ENCODE measurements around the gene TMEM59L. TPM values are rescaled to one million over a fixed set of nuclear protein-coding genes. Genes with fewer than 3 reads are reported as not detected.

TMEM59L gene
- total and polyA plus RNA-seq, 10 of the 15 experiments (the other 5 are each of a cell fraction or from before 2014, with no cell fraction given): 0.06 TPM; not detected in 9

GRCh38 chr19:18610556-18611326, 1.9 kb upstream of the TMEM59L start (continued):
- TF ChIP-seq NKRF (conservative IDR thresholded peaks at IDR 0.05): no peak
- peak; percentile 94; the same call in 1 of the 2 replicates for TF ChIP-seq EZH2 (IDR thresholded peaks at IDR 0.05; ENCODE audit: borderline replicate concordance, control insufficient read depth, low read depth, low read length)
- peak; percentile 85 for TF ChIP-seq SUZ12 (IDR thresholded peaks at IDR 0.05; ENCODE audit: unreplicated experiment)

- Histone ChIP-seq H3K4me2 (ENCODE audit: control insufficient read depth, insufficient read depth) (no peak overlapping the region), H3K36me3 (ENCODE audit: control insufficient read depth in 2 of 2, insufficient read depth in 2 of 2, low read length in 1 of 2) (no peaks in the 10 kb centered on the region), H4K20me1 (ENCODE audit: control insufficient read depth, insufficient read depth) (peaks cover 2% of the 10 kb centered on the region; the same call in 1 of the 2 replicates), H3K4me3 (no peak overlapping the region), H3K79me2 (ENCODE audit: control insufficient read depth, insufficient read depth, low read length) (no peaks in the 10 kb centered on the region), H3K27me3 (replicated peaks in 1 of 2; ENCODE audit: control insufficient read depth in 2 of 2, insufficient read depth in 2 of 2, low read length in 1 of 2) (peaks cover 25 to 27% of the 10 kb centered on the region in 2 experiments), H3K9ac (ENCODE audit: control insufficient read depth, insufficient read depth, low read length) (no peak overlapping the region), H3K9me3 (replicated peaks; ENCODE audit: control insufficient read depth, insufficient read depth, low read length) (no peaks in the 10 kb centered on the region), H2AFZ (ENCODE audit: control insufficient read depth, low read depth, low read length) (no peak overlapping the region), H3K4me1 (ENCODE audit: control insufficient read depth, insufficient read depth, low read length) (no peaks in the 10 kb centered on the region), H3K27ac (ENCODE audit: control insufficient read depth, insufficient read depth) (no peak overlapping the region)
- WGBS (ENCODE audit: insufficient coverage, insufficient replicate concordance, low lambda C conversion rate, missing lambda C conversion rate): 8% methylated on average over 32 of the region's 62 CpGs
- intact Hi-C loops (cut with micrococcal nuclease; ENCODE audit: unreplicated experiment) (no loop called here), in situ Hi-C loops (cut with MboI) (no loop called here)
- RAD21 ChIA-PET (ENCODE audit: unreplicated experiment): no interaction called here
- CTCF ChIA-PET: no interaction called here
- SMC1A ChIA-PET (ENCODE audit: uncharacterized antibody, unreplicated experiment): no interaction called here
- peak in 1 of 2 experiments; percentile 60; a peak in 2 of 3 replicates for TF ChIP-seq EGR1 (IDR thresholded peaks at IDR 0.05; ENCODE audit: borderline replicate concordance in 1 of 2, low read depth in 2 of 2, low read length in 2 of 2)
- TF ChIP-seq TAF1 (IDR thresholded peaks at IDR 0.05; ENCODE audit: borderline replicate concordance, low read depth, low read length): no peak
- TF ChIP-seq IRF3 (IDR thresholded peaks at IDR 0.05): no peak
- TF ChIP-seq SUZ12 (IDR thresholded peaks at IDR 0.05; ENCODE audit: unreplicated experiment): peak; percentile 5
- no peak for TF ChIP-seq JUNB (IDR thresholded peaks at IDR 0.05)
- no TSS peak for BruUV-seq (replicated peaks)
- POLR2A ChIA-PET: no interaction called here
- ATAC-seq (no peak), FAIRE-seq (no peak), DNase-seq (ENCODE audit: low read depth, low spot score) (no peak)
Observed at GRCh38 chr19:18611327-18612050, 1.2 kb upstream of the TMEM59L start.
